PC-9 (cell line): ENCODE results near the gene NRARP. TPM values are rescaled to one million over a fixed set of nuclear protein-coding genes. Genes with fewer than 3 reads are reported as not detected.

ENCODE experiments used
- BruUV-seq: library from RNA; stranded (reverse); fragments of 400-500 nt; replicated peaks from 2 replicates; lab custom pipeline; 2021; lab: Mats Ljungman, UMichigan
- CTCF ChIA-PET: fragments of 300-600 bp; sonication (Branson Sonifier 250); formaldehyde crosslinking; loops from one replicate; lab custom pipeline; 2022; ENCODE audit warnings: antibody characterized with exemption; lab: Charles Lee
- POLR2A ChIA-PET: fragments of 300-600 bp; sonication (Branson Sonifier 250); formaldehyde crosslinking; loops from one replicate; lab custom pipeline; 2022; ENCODE audit warnings: antibody characterized with exemption; ENCODE audit not compliant: unreplicated experiment; lab: Charles Lee
- DNase-seq, 2 experiments: peaks; one replicate each; pipeline versions ENCODE4 v3.0.0 to v3.0.0-alpha.2; 2015 to 2022; ENCODE audit warnings: mixed read lengths in 1 of 2
- H2AFZ ChIP-seq: fragments of 200-600 bp; sonication (generic); 2 replicates; pipeline ENCODE4 v1.8.1; 2017; ENCODE audit warnings: antibody characterized with exemption
- H3F3A ChIP-seq: fragments of 200-600 bp; sonication (generic); 2 replicates; pipeline ENCODE4 v1.8.1; 2017; ENCODE audit warnings: antibody characterized with exemption, mild to moderate bottlenecking, low read depth; ENCODE audit not compliant: insufficient read depth
- H3K27ac ChIP-seq: fragments of 200-600 bp; sonication (generic); 2 replicates; pipeline ENCODE4 v1.6.1; 2016; ENCODE audit warnings: mixed run types
- H3K27me3 ChIP-seq: fragments of 200-600 bp; sonication (generic); 2 replicates; pipeline ENCODE4 v1.6.1; 2016; ENCODE audit warnings: low read depth, mixed run types; ENCODE audit not compliant: insufficient read depth
- H3K36me3 ChIP-seq: fragments of 200-600 bp; sonication (generic); 2 replicates; pipeline ENCODE4 v1.6.1; 2016; ENCODE audit warnings: low read depth, mixed run types
- H3K4me1 ChIP-seq: fragments of 200-600 bp; sonication (generic); replicated peaks from 2 replicates; pipeline ENCODE4 v1.6.1; 2016; ENCODE audit warnings: mixed run types; ENCODE audit not compliant: insufficient read depth
- H3K4me2 ChIP-seq: fragments of 200-600 bp; sonication (generic); 2 replicates; pipeline ENCODE4 v1.6.1; 2017; ENCODE audit warnings: mixed run types
- H3K4me3 ChIP-seq: fragments of 200-600 bp; sonication (generic); 2 replicates; pipeline ENCODE4 v1.6.1; 2016; ENCODE audit warnings: mixed run types
- H3K79me2 ChIP-seq: fragments of 200-600 bp; sonication (generic); 2 replicates; pipeline ENCODE4 v1.6.1; 2017; ENCODE audit warnings: low read depth, mixed run types
- H3K9me2 ChIP-seq: fragments of 200-600 bp; sonication (generic); 2 replicates; pipeline ENCODE4 v1.8.1; 2017; ENCODE audit warnings: mild to moderate bottlenecking; ENCODE audit not compliant: insufficient read depth
- H3K9me3 ChIP-seq: fragments of 200-600 bp; sonication (generic); 2 replicates; pipeline ENCODE4 v1.8.1; 2016; ENCODE audit warnings: low read depth; ENCODE audit not compliant: insufficient read depth
- H4K20me1 ChIP-seq: fragments of 200-600 bp; sonication (generic); 2 replicates; pipeline ENCODE4 v1.8.1; 2017; ENCODE audit not compliant: insufficient read depth
- CTCF ChIP-seq: fragments of 200-600 bp; sonication (generic); conservative IDR thresholded peaks from 2 replicates; pipeline ENCODE4 v1.6.1; 2017; ENCODE audit warnings: mixed run types, antibody characterized with exemption, mild to moderate bottlenecking, moderate library complexity
- EZH2 ChIP-seq: fragments of 200-600 bp; sonication (generic); IDR thresholded peaks from 2 replicates; pipeline ENCODE4 v1.8.0; 2017; ENCODE audit warnings: antibody characterized with exemption, low read depth
- intact Hi-C: fragments of 100-400 bp; cut with micrococcal nuclease; formaldehyde crosslinking; loops from one replicate; pipeline ENCODE4 v1.10.0; 2022; ENCODE audit not compliant: unreplicated experiment
- total RNA-seq: library from RNA; stranded (reverse); gene quantifications from 2 replicates; pipeline ENCODE4 v1.2.3, GENCODE V29; 2021

NRARP gene
- total RNA-seq, 1 experiment from 2014 or later: 20.6 TPM

- Histone ChIP-seq H3K36me3 (no peaks in the 10 kb centered on the region), H3K9me2 (no peaks in the 10 kb centered on the region), H3K9me3 (no peaks in the 10 kb centered on the region), H2AFZ (no peak overlapping the region), H3K4me1 (no peaks in the 10 kb centered on the region), H4K20me1 (peaks cover 12% of the 10 kb centered on the region; the same call in 1 of the 2 replicates), H3K27ac (no peak overlapping the region), H3K4me3 (no peak overlapping the region), H3K27me3 (no peaks in the 10 kb centered on the region), H3K4me2 (no peak overlapping the region), H3F3A (no peaks in the 10 kb centered on the region), H3K79me2 (no peaks in the 10 kb centered on the region)
- ChIA-PET POLR2A (no interaction called here), CTCF (no interaction called here)
- BruUV-seq: no TSS peak
- DNase-seq: no peak
- intact Hi-C loops: no loop called here
- TF ChIP-seq EZH2 (no peak), CTCF (no peak)
Observed at GRCh38 chr9:137268538-137269201, 33.4 kb downstream of the NRARP start.

- Histone ChIP-seq H3K4me2 (no peak overlapping the region), H3K79me2 (no peaks in the 10 kb centered on the region), H3K36me3 (no peaks in the 10 kb centered on the region), H3K4me3 (no peak overlapping the region), H3K9me2 (no peaks in the 10 kb centered on the region), H3K27ac (0 out of 2 replicates have a peak overlapping the region, but pooled peaks have one; percentile 16), H4K20me1 (peaks cover 7% of the 10 kb centered on the region; the same call in 1 of the 2 replicates), H3K4me1 (no peaks in the 10 kb centered on the region), H3F3A (no peaks in the 10 kb centered on the region), H3K27me3 (no peaks in the 10 kb centered on the region), H3K9me3 (no peaks in the 10 kb centered on the region), H2AFZ (no peak overlapping the region)
- BruUV-seq: no TSS peak
- no peak for DNase-seq
- CTCF ChIA-PET: no interaction called here
- TF ChIP-seq EZH2 (no peak), CTCF (no peak)
- intact Hi-C loops: no loop called here
- POLR2A ChIA-PET: no interaction called here
Observed at GRCh38 chr9:137267933-137268355, 34.1 kb downstream of the NRARP start.

- Histone ChIP-seq H3K79me2 (no peaks in the 10 kb centered on the region), H3K4me2 (no peak overlapping the region), H4K20me1 (peaks cover 6% of the 10 kb centered on the region; the same call in 1 of the 2 replicates), H3F3A (no peaks in the 10 kb centered on the region), H3K9me3 (no peaks in the 10 kb centered on the region), H3K9me2 (no peaks in the 10 kb centered on the region), H3K4me3 (no peak overlapping the region), H3K4me1 (no peaks in the 10 kb centered on the region), H3K36me3 (no peaks in the 10 kb centered on the region), H3K27ac (no peak overlapping the region), H3K27me3 (no peaks in the 10 kb centered on the region), H2AFZ (no peak overlapping the region)
- ChIA-PET CTCF (no interaction called here), POLR2A (interaction anchor here (0.6 kb wide), 1 partner anchor 943 kb away, joined by 3 read pairs; no protein-coding TSS in a partner anchor)
- BruUV-seq: no TSS peak
- intact Hi-C loops: no loop called here
- DNase-seq: no peak
- TF ChIP-seq CTCF (no peak), EZH2 (no peak)
Observed at GRCh38 chr9:137266585-137267453, 35.3 kb downstream of the NRARP start.
